ENCODE results near the gene GOLGA3. TPM values are rescaled to one million over a fixed set of nuclear protein-coding genes. Genes with fewer than 3 reads are reported as not detected.
A peak's percentile ranks its signal among the peaks of the same experiment; 100 is the strongest.

Gene GOLGA3
- total and polyA plus RNA-seq, 9 of the 15 experiments (the other 6 are each of a cell fraction or from before 2014, with no cell fraction given) = 1.9 to 48.1 (median 18.4) TPM

DNA sequence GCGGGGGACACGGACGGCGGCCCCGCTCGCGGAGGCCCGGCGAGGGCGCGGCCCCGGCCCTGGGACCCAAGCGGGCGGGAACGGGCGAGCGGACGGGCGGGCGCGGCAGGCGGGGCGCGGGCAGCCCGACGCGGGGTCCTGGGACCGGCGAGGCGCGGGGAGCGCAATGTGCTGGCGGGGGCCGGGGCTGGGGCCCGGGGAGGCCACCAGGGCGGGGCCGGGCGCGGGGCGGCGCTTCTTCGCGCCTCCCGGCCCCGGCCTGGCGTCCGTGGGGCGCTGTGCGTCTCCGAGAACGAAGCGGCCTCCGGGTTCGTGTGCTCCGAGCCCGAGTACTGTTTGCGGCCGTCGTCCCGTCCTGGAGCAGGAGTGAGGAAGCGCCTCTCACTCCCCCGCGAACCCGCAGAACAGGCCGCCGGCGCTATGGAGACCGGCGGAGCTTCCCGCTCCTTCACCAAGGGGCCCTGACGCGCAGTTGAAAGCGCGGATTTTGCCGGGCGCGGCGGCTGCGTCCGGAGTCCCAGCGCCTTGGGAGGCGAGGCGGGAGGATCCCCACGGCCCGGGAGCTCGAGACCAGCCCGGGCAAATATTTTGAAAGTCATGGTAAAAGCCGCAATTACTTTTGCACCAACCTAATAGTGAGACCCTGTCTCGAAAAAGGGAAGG lies 66.6 kb downstream of the GOLGA3 start (continued):
- TF ChIP-seq THAP7 (CRISPR knock-in tag; IDR thresholded peaks at IDR 0.05) (no peak), E2F3 (CRISPR knock-in tag; IDR thresholded peaks at IDR 0.05) (0 out of 2 replicates have a peak, but pooled peaks have one; percentile 12), FOXP1 (CRISPR knock-in tag; IDR thresholded peaks at IDR 0.05) (peak; percentile 23; the same call in 1 of the 2 replicates), SMC3 (conservative IDR thresholded peaks at IDR 0.05; ENCODE audit: insufficient read depth, low read depth, low read length) (0 out of 2 replicates have a peak, but pooled peaks have one; percentile 11), ZC3H11A (IDR thresholded peaks at IDR 0.05; ENCODE audit: low read depth, low read length) (no peak), RCOR1 (IDR thresholded peaks at IDR 0.05; ENCODE audit: borderline replicate concordance in 1 of 2, low read depth in 2 of 2, low read length in 2 of 2) (peak in 1 of 2 experiments; percentile 57; a peak in 1 of 4 replicates), PRMT5 (CRISPR knock-in tag; IDR thresholded peaks at IDR 0.05) (no peak), ZNF561 (CRISPR knock-in tag; conservative IDR thresholded peaks at IDR 0.05) (no peak), MAFG (tag; conservative IDR thresholded peaks at IDR 0.05) (peak; percentile 27), FOXK1 (CRISPR knock-in tag; IDR thresholded peaks at IDR 0.05; ENCODE audit: borderline replicate concordance) (0 out of 2 replicates have a peak, but pooled peaks have one; percentile 56), HINFP (tag; conservative IDR thresholded peaks at IDR 0.05; ENCODE audit: low read depth) (no peak), SRSF3 (IDR thresholded peaks at IDR 0.05; ENCODE audit: insufficient read depth, low read length) (no peak), MAZ (CRISPR knock-in tag; conservative IDR thresholded peaks at IDR 0.05 in 1 of 2, IDR thresholded peaks at IDR 0.05 in 1 of 2) (peak; percentile 74 to 86), POLR2B (IDR thresholded peaks at IDR 0.05; ENCODE audit: low read depth, partially characterized antibody) (peak; percentile 89), SMARCE1 (IDR thresholded peaks at IDR 0.05) (peak; percentile 61), BDP1 (IDR thresholded peaks at IDR 0.05; ENCODE audit: insufficient read depth, insufficient read length) (no peak)
- TF ChIP-seq, protein P1, sequence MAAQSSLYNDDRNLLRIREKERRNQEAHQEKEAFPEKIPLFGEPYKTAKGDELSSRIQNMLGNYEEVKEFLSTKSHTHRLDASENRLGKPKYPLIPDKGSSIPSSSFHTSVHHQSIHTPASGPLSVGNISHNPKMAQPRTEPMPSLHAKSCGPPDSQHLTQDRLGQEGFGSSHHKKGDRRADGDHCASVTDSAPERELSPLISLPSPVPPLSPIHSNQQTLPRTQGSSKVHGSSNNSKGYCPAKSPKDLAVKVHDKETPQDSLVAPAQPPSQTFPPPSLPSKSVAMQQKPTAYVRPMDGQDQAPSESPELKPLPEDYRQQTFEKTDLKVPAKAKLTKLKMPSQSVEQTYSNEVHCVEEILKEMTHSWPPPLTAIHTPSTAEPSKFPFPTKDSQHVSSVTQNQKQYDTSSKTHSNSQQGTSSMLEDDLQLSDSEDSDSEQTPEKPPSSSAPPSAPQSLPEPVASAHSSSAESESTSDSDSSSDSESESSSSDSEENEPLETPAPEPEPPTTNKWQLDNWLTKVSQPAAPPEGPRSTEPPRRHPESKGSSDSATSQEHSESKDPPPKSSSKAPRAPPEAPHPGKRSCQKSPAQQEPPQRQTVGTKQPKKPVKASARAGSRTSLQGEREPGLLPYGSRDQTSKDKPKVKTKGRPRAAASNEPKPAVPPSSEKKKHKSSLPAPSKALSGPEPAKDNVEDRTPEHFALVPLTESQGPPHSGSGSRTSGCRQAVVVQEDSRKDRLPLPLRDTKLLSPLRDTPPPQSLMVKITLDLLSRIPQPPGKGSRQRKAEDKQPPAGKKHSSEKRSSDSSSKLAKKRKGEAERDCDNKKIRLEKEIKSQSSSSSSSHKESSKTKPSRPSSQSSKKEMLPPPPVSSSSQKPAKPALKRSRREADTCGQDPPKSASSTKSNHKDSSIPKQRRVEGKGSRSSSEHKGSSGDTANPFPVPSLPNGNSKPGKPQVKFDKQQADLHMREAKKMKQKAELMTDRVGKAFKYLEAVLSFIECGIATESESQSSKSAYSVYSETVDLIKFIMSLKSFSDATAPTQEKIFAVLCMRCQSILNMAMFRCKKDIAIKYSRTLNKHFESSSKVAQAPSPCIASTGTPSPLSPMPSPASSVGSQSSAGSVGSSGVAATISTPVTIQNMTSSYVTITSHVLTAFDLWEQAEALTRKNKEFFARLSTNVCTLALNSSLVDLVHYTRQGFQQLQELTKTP (IDR thresholded peaks at IDR 0.05; ENCODE audit: low read depth in 1 of 2, partially characterized antibody in 2 of 2) = no peak
- TF ChIP-seq, protein P2, sequence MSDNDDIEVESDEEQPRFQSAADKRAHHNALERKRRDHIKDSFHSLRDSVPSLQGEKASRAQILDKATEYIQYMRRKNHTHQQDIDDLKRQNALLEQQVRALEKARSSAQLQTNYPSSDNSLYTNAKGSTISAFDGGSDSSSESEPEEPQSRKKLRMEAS (CRISPR knock-in tag; IDR thresholded peaks at IDR 0.05) = peak; percentile 57
- TF ChIP-seq, protein P3, sequence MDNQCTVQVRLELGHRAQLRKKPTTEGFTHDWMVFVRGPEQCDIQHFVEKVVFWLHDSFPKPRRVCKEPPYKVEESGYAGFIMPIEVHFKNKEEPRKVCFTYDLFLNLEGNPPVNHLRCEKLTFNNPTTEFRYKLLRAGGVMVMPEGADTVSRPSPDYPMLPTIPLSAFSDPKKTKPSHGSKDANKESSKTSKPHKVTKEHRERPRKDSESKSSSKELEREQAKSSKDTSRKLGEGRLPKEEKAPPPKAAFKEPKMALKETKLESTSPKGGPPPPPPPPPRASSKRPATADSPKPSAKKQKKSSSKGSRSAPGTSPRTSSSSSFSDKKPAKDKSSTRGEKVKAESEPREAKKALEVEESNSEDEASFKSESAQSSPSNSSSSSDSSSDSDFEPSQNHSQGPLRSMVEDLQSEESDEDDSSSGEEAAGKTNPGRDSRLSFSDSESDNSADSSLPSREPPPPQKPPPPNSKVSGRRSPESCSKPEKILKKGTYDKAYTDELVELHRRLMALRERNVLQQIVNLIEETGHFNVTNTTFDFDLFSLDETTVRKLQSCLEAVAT (IDR thresholded peaks at IDR 0.05) = peak in 1 of 2 experiments; percentile 21; a peak in 1 of 4 replicates
